ENCODE measurements around the gene LRRC59. TPM values are rescaled to one million over a fixed set of nuclear protein-coding genes. Genes with fewer than 3 reads are reported as not detected.

LRRC59 gene
- total and polyA plus RNA-seq, 3 experiments from 2014 or later: 22.9 to 127 (median 122) TPM

- peak overlapping the region in 1 of 7 donors; percentile 72 for H3K4me3 Mint-ChIP-seq
- POLR2A ChIA-PET: no interaction called here
Measured at GRCh38 chr17:50393700-50394099, 3.6 kb downstream of the LRRC59 start.

GRCh38 chr17:50392621-50393020 lies 4.7 kb downstream of the LRRC59 start:
- Mint-ChIP-seq H3K4me3 (peak overlapping the region in 1 of 7 donors; percentile 37), H3K27ac (no peak overlapping the region), H3K36me3 (peaks cover 4 to 82% (median 22%) of the 10 kb centered on the region in 3 donors), H3K27me3 (no peaks in the 10 kb centered on the region), H3K4me1 (peaks cover 24 to 40% (median 39%) of the 10 kb centered on the region in 3 donors), H3K9me3 (no peaks in the 10 kb centered on the region)
- H3K36me3 ChIP-seq (ENCODE audit: insufficient read depth, low read length): peaks cover 61% of the 10 kb centered on the region
- CTCF ChIA-PET: interaction anchor here (0.9 kb wide), 1 partner anchor 9 kb away, joined by 3 read pairs; no protein-coding TSS in a partner anchor
- DNase-seq: no peak
- POLR2A ChIA-PET: interaction anchor here (0.7 kb wide), 1 partner anchor 24 kb away, joined by 4 read pairs; no protein-coding TSS in a partner anchor
- H3K27me3 ChIP-seq (ENCODE audit: insufficient read depth, low read length, poor library complexity, severe bottlenecking): no peaks in the 10 kb centered on the region
- H3K4me3 ChIP-seq (ENCODE audit: low read length): no peak overlapping the region
- H3K9me3 ChIP-seq (ENCODE audit: low read length): no peaks in the 10 kb centered on the region
- H3K4me1 ChIP-seq (ENCODE audit: insufficient read depth, low read length): peaks cover 24% of the 10 kb centered on the region
- H3K27ac ChIP-seq (ENCODE audit: low read depth, low read length): no peak overlapping the region

More at GRCh38 chr17:50393700-50394099, 3.6 kb downstream of the LRRC59 start:
- Mint-ChIP-seq H3K4me1 (peaks cover 26 to 48% (median 43%) of the 10 kb centered on the region in 3 donors), H3K36me3 (peaks cover 3 to 71% (median 19%) of the 10 kb centered on the region in 3 donors), H3K27me3 (no peaks in the 10 kb centered on the region), H3K9me3 (no peaks in the 10 kb centered on the region), H3K27ac (peak overlapping the region in 3 of 8 donors; percentile 47 to 60 (median 56))
- H3K27ac ChIP-seq (ENCODE audit: low read depth, low read length): no peak overlapping the region
- peaks cover 55% of the 10 kb centered on the region for H3K36me3 ChIP-seq (ENCODE audit: insufficient read depth, low read length)
- no peak overlapping the region for H3K4me3 ChIP-seq (ENCODE audit: low read length)
- no peaks in the 10 kb centered on the region for H3K27me3 ChIP-seq (ENCODE audit: insufficient read depth, low read length, poor library complexity, severe bottlenecking)
- CTCF ChIA-PET: interaction anchor here (1.5 kb wide), 1 partner anchor 86 kb away, joined by 3 read pairs; no protein-coding TSS in a partner anchor
- peaks cover 29% of the 10 kb centered on the region for H3K4me1 ChIP-seq (ENCODE audit: insufficient read depth, low read length)
- no peaks in the 10 kb centered on the region for H3K9me3 ChIP-seq (ENCODE audit: low read length)
- DNase-seq: no peak

- H3K27me3 ChIP-seq (ENCODE audit: insufficient read depth, low read length, poor library complexity, severe bottlenecking): no peaks in the 10 kb centered on the region
- ChIA-PET CTCF (interaction anchor here (1.8 to 2.1 kb wide), 3 partner anchors 8 to 90 kb away, joined by 5 to 13 read pairs (median 8); partner anchors contain the start of genes LRRC59 and RSAD1), POLR2A (interaction anchor here (1.8 kb wide), 1 partner anchor 8 kb away, joined by 5 read pairs; the partner anchor contains the start of gene LRRC59)
- H3K4me1 Mint-ChIP-seq: peaks cover 9 to 16% (median 15%) of the 10 kb centered on the region in 3 donors
- DNase-seq: no peak
- H3K27ac ChIP-seq (ENCODE audit: low read depth, low read length): no peak overlapping the region
- H3K27me3 Mint-ChIP-seq: no peaks in the 10 kb centered on the region
- no peak overlapping the region for H3K4me3 ChIP-seq (ENCODE audit: low read length)
- no peak overlapping the region for H3K4me3 Mint-ChIP-seq
- H3K9me3 ChIP-seq (ENCODE audit: low read length): no peaks in the 10 kb centered on the region
- no peaks in the 10 kb centered on the region for H3K9me3 Mint-ChIP-seq
- H3K36me3 Mint-ChIP-seq: peaks cover 16 to 98% (median 38%) of the 10 kb centered on the region in 3 donors
- H3K36me3 ChIP-seq (ENCODE audit: insufficient read depth, low read length): peaks cover 85% of the 10 kb centered on the region
- no peaks in the 10 kb centered on the region for H3K4me1 ChIP-seq (ENCODE audit: insufficient read depth, low read length)
- H3K27ac Mint-ChIP-seq: no peak overlapping the region
Measured at GRCh38 chr17:50389534-50389933, 7.8 kb downstream of the LRRC59 start.

GRCh38 chr17:50388728-50389127 lies 8.6 kb downstream of the LRRC59 start:
- no peak overlapping the region for H3K4me3 ChIP-seq (ENCODE audit: low read length)
- no peaks in the 10 kb centered on the region for H3K4me1 ChIP-seq (ENCODE audit: insufficient read depth, low read length)
- Mint-ChIP-seq H3K27me3 (no peaks in the 10 kb centered on the region), H3K27ac (peak overlapping the region in 1 of 8 donors; percentile 11), H3K36me3 (peaks cover 16 to 98% (median 34%) of the 10 kb centered on the region in 3 donors), H3K4me3 (no peak overlapping the region), H3K4me1 (peaks cover 5 to 8% (median 8%) of the 10 kb centered on the region in 3 donors), H3K9me3 (no peaks in the 10 kb centered on the region)
- H3K9me3 ChIP-seq (ENCODE audit: low read length): no peaks in the 10 kb centered on the region
- H3K36me3 ChIP-seq (ENCODE audit: insufficient read depth, low read length): peaks cover 84% of the 10 kb centered on the region
- CTCF ChIA-PET: interaction anchor here (1.6 to 1.8 kb wide), 2 partner anchors 9 to 27 kb away, joined by 7 to 13 read pairs; partner anchors contain the start of gene LRRC59
- POLR2A ChIA-PET: interaction anchor here (1.8 kb wide), 1 partner anchor 9 kb away, joined by 5 read pairs; the partner anchor contains the start of gene LRRC59
- H3K27me3 ChIP-seq (ENCODE audit: insufficient read depth, low read length, poor library complexity, severe bottlenecking): no peaks in the 10 kb centered on the region
- no peak overlapping the region for H3K27ac ChIP-seq (ENCODE audit: low read depth, low read length)
- no peak for DNase-seq

- Histone ChIP-seq H3K36me3 (ENCODE audit: insufficient read depth, low read length) (peaks cover 67% of the 10 kb centered on the region), H3K27me3 (ENCODE audit: insufficient read depth, low read length, poor library complexity, severe bottlenecking) (no peaks in the 10 kb centered on the region), H3K27ac (ENCODE audit: low read depth, low read length) (no peak overlapping the region), H3K4me3 (ENCODE audit: low read length) (no peak overlapping the region), H3K4me1 (ENCODE audit: insufficient read depth, low read length) (no peaks in the 10 kb centered on the region), H3K9me3 (ENCODE audit: low read length) (no peaks in the 10 kb centered on the region)
- Mint-ChIP-seq H3K27ac (peak overlapping the region in 2 of 8 donors; percentile 52 to 61), H3K9me3 (no peaks in the 10 kb centered on the region), H3K36me3 (peaks cover 13 to 98% (median 29%) of the 10 kb centered on the region in 3 donors), H3K4me3 (no peak overlapping the region), H3K4me1 (no peaks in the 10 kb centered on the region), H3K27me3 (no peaks in the 10 kb centered on the region)
- POLR2A ChIA-PET: no interaction called here
- DNase-seq: no peak
- CTCF ChIA-PET: interaction anchor here (1.6 to 3.9 kb wide), 2 partner anchors 11 to 24 kb away, joined by 5 to 27 read pairs; partner anchors contain the start of gene LRRC59
Measured at GRCh38 chr17:50386510-50386909, 10.8 kb downstream of the LRRC59 start.

- ChIA-PET CTCF (interaction anchor here (2.5 to 2.9 kb wide), 2 partner anchors 14 to 21 kb away, joined by 8 to 9 read pairs; partner anchors contain the start of gene LRRC59), POLR2A (no interaction called here)
- no peaks in the 10 kb centered on the region for H3K4me1 ChIP-seq (ENCODE audit: insufficient read depth, low read length)
- peaks cover 48% of the 10 kb centered on the region for H3K36me3 ChIP-seq (ENCODE audit: insufficient read depth, low read length)
- no peaks in the 10 kb centered on the region for H3K27me3 ChIP-seq (ENCODE audit: insufficient read depth, low read length, poor library complexity, severe bottlenecking)
- H3K36me3 Mint-ChIP-seq: peaks cover 12 to 82% (median 27%) of the 10 kb centered on the region in 3 donors
- H3K27ac ChIP-seq (ENCODE audit: low read depth, low read length): no peak overlapping the region
- no peaks in the 10 kb centered on the region for H3K4me1 Mint-ChIP-seq
- DNase-seq: no peak
- no peak overlapping the region for H3K4me3 Mint-ChIP-seq
- H3K27ac Mint-ChIP-seq: no peak overlapping the region
- no peak overlapping the region for H3K4me3 ChIP-seq (ENCODE audit: low read length)
- no peaks in the 10 kb centered on the region for H3K9me3 Mint-ChIP-seq
- no peaks in the 10 kb centered on the region for H3K9me3 ChIP-seq (ENCODE audit: low read length)
- H3K27me3 Mint-ChIP-seq: no peaks in the 10 kb centered on the region
Measured at GRCh38 chr17:50382931-50383330, 14.4 kb downstream of the LRRC59 start.

- H3K9me3 ChIP-seq (ENCODE audit: low read length): no peaks in the 10 kb centered on the region
- Mint-ChIP-seq H3K4me1 (no peaks in the 10 kb centered on the region), H3K27me3 (no peaks in the 10 kb centered on the region), H3K9me3 (no peaks in the 10 kb centered on the region), H3K36me3 (peaks cover 9 to 72% (median 17%) of the 10 kb centered on the region in 3 donors), H3K27ac (no peak overlapping the region), H3K4me3 (no peak overlapping the region)
- no peak overlapping the region for H3K4me3 ChIP-seq (ENCODE audit: low read length)
- H3K27ac ChIP-seq (ENCODE audit: low read depth, low read length): no peak overlapping the region
- ChIA-PET CTCF (interaction anchor here (1.1 to 2.9 kb wide), 4 partner anchors 12 to 27 kb away, joined by 3 to 9 read pairs (median 6); partner anchors contain the start of gene LRRC59), POLR2A (no interaction called here)
- no peak for DNase-seq
- H3K27me3 ChIP-seq (ENCODE audit: insufficient read depth, low read length, poor library complexity, severe bottlenecking): no peaks in the 10 kb centered on the region
- H3K4me1 ChIP-seq (ENCODE audit: insufficient read depth, low read length): no peaks in the 10 kb centered on the region
- H3K36me3 ChIP-seq (ENCODE audit: insufficient read depth, low read length): peaks cover 38% of the 10 kb centered on the region
Measured at GRCh38 chr17:50381920-50382319, 15.4 kb downstream of the LRRC59 start.

- Mint-ChIP-seq H3K36me3 (peaks cover 9 to 66% (median 15%) of the 10 kb centered on the region in 3 donors), H3K4me1 (no peaks in the 10 kb centered on the region), H3K9me3 (no peaks in the 10 kb centered on the region), H3K4me3 (no peak overlapping the region), H3K27me3 (no peaks in the 10 kb centered on the region), H3K27ac (peak overlapping the region in 2 of 8 donors; percentile 17 to 32)
- no peak overlapping the region for H3K4me3 ChIP-seq (ENCODE audit: low read length)
- H3K27ac ChIP-seq (ENCODE audit: low read depth, low read length): no peak overlapping the region
- no peak for DNase-seq
- H3K36me3 ChIP-seq (ENCODE audit: insufficient read depth, low read length): peaks cover 32% of the 10 kb centered on the region
- no peaks in the 10 kb centered on the region for H3K9me3 ChIP-seq (ENCODE audit: low read length)
- no peaks in the 10 kb centered on the region for H3K27me3 ChIP-seq (ENCODE audit: insufficient read depth, low read length, poor library complexity, severe bottlenecking)
- POLR2A ChIA-PET: no interaction called here
- CTCF ChIA-PET: interaction anchor here (1.1 to 2.9 kb wide), 4 partner anchors 12 to 27 kb away, joined by 3 to 9 read pairs (median 6); partner anchors contain the start of gene LRRC59
- H3K4me1 ChIP-seq (ENCODE audit: insufficient read depth, low read length): no peaks in the 10 kb centered on the region
Measured at GRCh38 chr17:50381260-50381815, 16.0 kb downstream of the LRRC59 start.

All from CD8-positive, alpha-beta memory T cell (primary cell).